RWPE2 (cell line): ENCODE measurements around the gene STK10.

Source experiments
- ATAC-seq: fragments of 200-7000 bp; cut with Tn5 transposase; 3 replicates; pipeline ENCODE4 v1.9.1; 2021; ENCODE audit warnings: low read depth
- DNase-seq: peaks from one replicate; pipeline ENCODE4 v3.0.0-alpha.2; 2020; ENCODE audit warnings: low spot score
- H3K27ac ChIP-seq: fragments of 450-650 bp; 2 replicates; pipeline ENCODE4 v1.5.1; 2017; ENCODE audit warnings: mild to moderate bottlenecking; ENCODE audit not compliant: poor library complexity, severe bottlenecking
- H3K27me3 ChIP-seq: fragments of 250-450 bp; sonication (Bioruptor Pico); 2 replicates; pipeline ENCODE4 v1.5.1; 2021; ENCODE audit warnings: mild to moderate bottlenecking, moderate library complexity; ENCODE audit not compliant: insufficient read depth, poor library complexity, severe bottlenecking
- H3K36me3 ChIP-seq: fragments of 250-450 bp; sonication (Bioruptor Pico); 2 replicates; pipeline ENCODE4 v1.5.1; 2020; ENCODE audit warnings: low read depth, mild to moderate bottlenecking, moderate library complexity
- H3K4me1 ChIP-seq: fragments of 250-450 bp; sonication (Bioruptor Pico); 2 replicates; pipeline ENCODE4 v1.5.1; 2021; ENCODE audit warnings: mild to moderate bottlenecking, moderate library complexity; ENCODE audit not compliant: insufficient read depth, poor library complexity, severe bottlenecking
- H3K4me3 ChIP-seq: fragments of 250-450 bp; sonication (Bioruptor Pico); 2 replicates; pipeline ENCODE4 v1.5.1; 2021; ENCODE audit warnings: mild to moderate bottlenecking, moderate library complexity; ENCODE audit not compliant: severe bottlenecking
- H3K9me3 ChIP-seq: fragments of 250-450 bp; sonication (Bioruptor Pico); 2 replicates; pipeline ENCODE4 v1.5.1; 2021; ENCODE audit warnings: mild to moderate bottlenecking, moderate library complexity; ENCODE audit not compliant: severe bottlenecking
- TF ChIP-seq, protein P1 (sequence below): fragments of 450-650 bp; IDR thresholded peaks from one replicate; pipeline ENCODE4 v1.5.1; 2017; ENCODE audit warnings: mild to moderate bottlenecking, moderate library complexity; ENCODE audit not compliant: poor library complexity, severe bottlenecking

STK10 gene

DNA sequence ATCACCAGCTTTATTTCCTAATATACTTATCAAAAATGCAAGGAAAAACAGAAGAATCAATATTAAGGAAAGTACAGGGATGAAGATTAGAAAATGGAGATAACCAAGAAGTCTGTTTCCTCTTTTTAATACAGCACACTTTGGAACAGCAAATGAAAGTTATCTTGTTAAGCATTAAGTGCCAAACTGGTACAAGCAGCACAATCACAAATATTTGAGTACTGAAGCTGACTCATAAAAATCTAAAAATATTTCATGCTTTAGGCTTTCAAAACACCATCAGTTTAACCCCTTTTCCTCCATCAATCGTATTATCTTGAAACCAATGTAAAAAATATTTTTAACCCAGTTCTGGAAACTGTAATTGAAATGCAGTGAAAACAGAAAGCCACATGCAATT is 184.3 kb downstream of the STK10 start:
- TF ChIP-seq, protein P1, sequence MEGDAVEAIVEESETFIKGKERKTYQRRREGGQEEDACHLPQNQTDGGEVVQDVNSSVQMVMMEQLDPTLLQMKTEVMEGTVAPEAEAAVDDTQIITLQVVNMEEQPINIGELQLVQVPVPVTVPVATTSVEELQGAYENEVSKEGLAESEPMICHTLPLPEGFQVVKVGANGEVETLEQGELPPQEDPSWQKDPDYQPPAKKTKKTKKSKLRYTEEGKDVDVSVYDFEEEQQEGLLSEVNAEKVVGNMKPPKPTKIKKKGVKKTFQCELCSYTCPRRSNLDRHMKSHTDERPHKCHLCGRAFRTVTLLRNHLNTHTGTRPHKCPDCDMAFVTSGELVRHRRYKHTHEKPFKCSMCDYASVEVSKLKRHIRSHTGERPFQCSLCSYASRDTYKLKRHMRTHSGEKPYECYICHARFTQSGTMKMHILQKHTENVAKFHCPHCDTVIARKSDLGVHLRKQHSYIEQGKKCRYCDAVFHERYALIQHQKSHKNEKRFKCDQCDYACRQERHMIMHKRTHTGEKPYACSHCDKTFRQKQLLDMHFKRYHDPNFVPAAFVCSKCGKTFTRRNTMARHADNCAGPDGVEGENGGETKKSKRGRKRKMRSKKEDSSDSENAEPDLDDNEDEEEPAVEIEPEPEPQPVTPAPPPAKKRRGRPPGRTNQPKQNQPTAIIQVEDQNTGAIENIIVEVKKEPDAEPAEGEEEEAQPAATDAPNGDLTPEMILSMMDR = no peak
- no peaks in the 10 kb centered on the region for H3K27me3 ChIP-seq
- DNase-seq (no peak), ATAC-seq (no peak)
- H3K36me3 ChIP-seq = no peaks in the 10 kb centered on the region; the same call in 1 of the 2 replicates
- peaks cover 36% of the 10 kb centered on the region for H3K4me1 ChIP-seq
- no peak overlapping the region for H3K4me3 ChIP-seq
- H3K27ac ChIP-seq = no peak overlapping the region
- H3K9me3 ChIP-seq = no peaks in the 10 kb centered on the region

DNA sequence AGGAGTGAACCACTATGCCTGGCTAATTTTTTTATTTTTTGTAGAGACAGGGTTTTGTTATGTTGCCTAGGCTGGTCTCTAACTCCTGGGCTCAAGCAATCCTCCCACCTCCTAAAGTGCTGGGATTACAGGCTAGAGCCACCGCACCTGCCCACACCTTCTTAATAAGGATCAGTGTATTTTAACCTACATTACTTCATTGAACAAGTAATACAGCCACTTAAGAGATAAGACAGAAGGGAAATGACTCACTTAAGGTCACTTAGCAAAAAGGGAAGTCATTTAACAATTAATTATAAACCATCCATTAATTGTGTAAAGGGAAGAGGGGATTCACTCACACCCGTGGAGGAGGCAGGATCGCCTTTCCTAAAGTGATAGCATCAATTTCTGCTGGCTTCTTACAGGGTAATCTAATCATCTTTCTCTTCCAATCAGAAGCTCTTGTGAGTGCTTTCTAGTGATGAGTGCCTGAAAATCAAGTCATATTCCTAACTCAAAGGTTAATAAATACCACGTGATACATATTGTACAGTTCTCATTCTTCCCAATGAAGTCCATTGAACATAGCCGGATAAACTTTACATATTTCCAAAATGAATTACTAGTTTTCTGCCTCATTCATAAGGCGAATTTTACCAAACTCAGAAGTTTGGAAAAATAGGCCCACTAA is 185.0 kb downstream of the STK10 start:
- H3K4me1 ChIP-seq = peaks cover 29% of the 10 kb centered on the region
- H3K36me3 ChIP-seq = no peaks in the 10 kb centered on the region; the same call in 1 of the 2 replicates
- H3K4me3 ChIP-seq = no peak overlapping the region
- no peaks in the 10 kb centered on the region for H3K9me3 ChIP-seq
- DNase-seq (no peak), ATAC-seq (no peak)
- TF ChIP-seq, protein P1 = no peak
- no peak overlapping the region for H3K27ac ChIP-seq
- no peaks in the 10 kb centered on the region for H3K27me3 ChIP-seq

DNA sequence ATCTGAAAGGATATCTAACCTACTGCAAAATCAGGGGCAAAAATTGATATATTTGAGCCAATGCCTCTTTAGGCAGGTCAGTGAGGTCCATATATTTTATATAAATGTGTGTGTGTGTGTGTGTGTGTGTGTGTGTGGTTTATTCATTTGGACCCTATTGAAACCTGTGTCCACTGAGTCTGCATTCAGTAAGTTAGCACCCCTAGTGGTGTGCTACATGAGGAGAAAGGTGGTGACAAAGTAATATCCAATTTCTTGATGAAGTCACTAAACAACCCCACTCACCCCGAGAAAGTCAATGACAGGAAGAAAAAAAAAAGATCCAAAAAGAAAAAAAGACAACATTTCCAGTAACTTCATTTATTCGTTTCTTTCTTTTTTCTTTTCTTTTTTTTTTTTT is 185.7 kb downstream of the STK10 start:
- H3K27ac ChIP-seq = no peak overlapping the region
- no peak overlapping the region for H3K4me3 ChIP-seq
- H3K4me1 ChIP-seq = peaks cover 30% of the 10 kb centered on the region
- TF ChIP-seq, protein P1 = peak; percentile 61
- H3K9me3 ChIP-seq = no peaks in the 10 kb centered on the region
- H3K36me3 ChIP-seq = no peaks in the 10 kb centered on the region; the same call in 1 of the 2 replicates
- DNase-seq (no peak), ATAC-seq (no peak)
- H3K27me3 ChIP-seq = no peaks in the 10 kb centered on the region

DNA sequence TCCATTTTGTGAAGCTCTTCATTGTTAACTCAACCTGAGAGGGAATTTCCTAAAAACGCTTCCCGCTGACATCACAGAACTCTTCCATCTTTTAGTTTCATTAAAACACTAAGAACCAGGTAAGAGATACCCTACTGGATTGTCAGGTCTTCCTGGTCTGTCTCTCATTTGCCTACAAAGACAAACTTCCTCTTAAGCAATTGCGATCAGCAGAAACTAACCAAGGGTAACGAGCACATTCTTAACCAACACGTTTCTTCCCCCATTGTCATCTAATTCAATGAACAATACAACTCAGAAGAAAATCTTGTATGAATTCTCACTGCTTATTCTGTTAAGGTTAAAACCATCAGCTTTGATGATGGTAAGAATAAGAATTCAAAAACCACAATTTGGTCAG is 188.1 kb downstream of the STK10 start:
- Histone ChIP-seq H3K4me3 (no peak overlapping the region), H3K4me1 (peaks cover 29% of the 10 kb centered on the region), H3K27me3 (no peaks in the 10 kb centered on the region), H3K36me3 (peaks cover 18% of the 10 kb centered on the region), H3K9me3 (no peaks in the 10 kb centered on the region), H3K27ac (no peak overlapping the region)
- TF ChIP-seq, protein P1 = no peak
- DNase-seq = no peak
- no peak for ATAC-seq

DNA sequence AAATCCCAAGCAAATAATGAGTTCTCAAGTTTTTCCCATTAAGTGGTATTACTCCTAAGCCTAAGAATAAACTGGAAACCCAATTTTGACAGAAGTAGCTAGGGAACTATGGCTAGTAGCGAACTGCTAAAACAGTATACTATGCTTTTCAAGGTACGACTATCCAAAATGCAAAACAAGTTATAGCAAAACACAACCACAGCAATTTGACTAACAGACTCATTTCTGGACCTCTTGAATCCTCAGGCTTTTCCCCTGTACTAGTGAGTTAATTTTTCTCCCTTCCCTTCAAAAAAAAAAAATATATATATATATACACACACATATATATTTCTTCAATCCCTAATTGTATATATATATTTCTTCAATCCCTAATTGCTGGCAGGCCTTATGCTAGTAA is 188.9 kb downstream of the STK10 start:
- ATAC-seq (no peak), DNase-seq (no peak)
- H3K4me3 ChIP-seq = no peak overlapping the region

More for the DNA sequence above, 188.9 kb downstream of the STK10 start:
- peaks cover 24% of the 10 kb centered on the region for H3K36me3 ChIP-seq
- H3K27ac ChIP-seq = no peak overlapping the region
- H3K9me3 ChIP-seq = no peaks in the 10 kb centered on the region
- TF ChIP-seq, protein P1 = no peak
- no peaks in the 10 kb centered on the region for H3K27me3 ChIP-seq
- peaks cover 22% of the 10 kb centered on the region for H3K4me1 ChIP-seq
